Measurements from ENCODE around the gene C2orf42. TPM values are rescaled to one million over a fixed set of nuclear protein-coding genes. Genes with fewer than 3 reads are reported as not detected.

C2orf42 gene
- total RNA-seq, 1 experiment from 2014 or later, result 28.5 TPM

GRCh38 chr2:70201225-70201768 lies 10.5 kb upstream of the C2orf42 start:
- CTCF ChIA-PET, result interaction anchor here (0.6 kb wide), 1 partner anchor 950 kb away, joined by 3 read pairs; no protein-coding TSS in a partner anchor
- TF ChIP-seq, protein P1, sequence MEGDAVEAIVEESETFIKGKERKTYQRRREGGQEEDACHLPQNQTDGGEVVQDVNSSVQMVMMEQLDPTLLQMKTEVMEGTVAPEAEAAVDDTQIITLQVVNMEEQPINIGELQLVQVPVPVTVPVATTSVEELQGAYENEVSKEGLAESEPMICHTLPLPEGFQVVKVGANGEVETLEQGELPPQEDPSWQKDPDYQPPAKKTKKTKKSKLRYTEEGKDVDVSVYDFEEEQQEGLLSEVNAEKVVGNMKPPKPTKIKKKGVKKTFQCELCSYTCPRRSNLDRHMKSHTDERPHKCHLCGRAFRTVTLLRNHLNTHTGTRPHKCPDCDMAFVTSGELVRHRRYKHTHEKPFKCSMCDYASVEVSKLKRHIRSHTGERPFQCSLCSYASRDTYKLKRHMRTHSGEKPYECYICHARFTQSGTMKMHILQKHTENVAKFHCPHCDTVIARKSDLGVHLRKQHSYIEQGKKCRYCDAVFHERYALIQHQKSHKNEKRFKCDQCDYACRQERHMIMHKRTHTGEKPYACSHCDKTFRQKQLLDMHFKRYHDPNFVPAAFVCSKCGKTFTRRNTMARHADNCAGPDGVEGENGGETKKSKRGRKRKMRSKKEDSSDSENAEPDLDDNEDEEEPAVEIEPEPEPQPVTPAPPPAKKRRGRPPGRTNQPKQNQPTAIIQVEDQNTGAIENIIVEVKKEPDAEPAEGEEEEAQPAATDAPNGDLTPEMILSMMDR (IDR thresholded peaks at IDR 0.05; ENCODE audit: unreplicated experiment), result no peak
- intact Hi-C loops (cut with micrococcal nuclease), result no loop called here
- BruUV-seq (replicated peaks), result no TSS peak
- no peaks in the 10 kb centered on the region for H3K9me3 Mint-ChIP-seq (ENCODE audit: unreplicated experiment)
- H3K4me3 Mint-ChIP-seq (ENCODE audit: unreplicated experiment), result no peak overlapping the region
- H3K4me1 Mint-ChIP-seq (ENCODE audit: insufficient read depth, unreplicated experiment), result no peaks in the 10 kb centered on the region
- no peaks in the 10 kb centered on the region for H3K27me3 Mint-ChIP-seq (ENCODE audit: insufficient read depth, unreplicated experiment)
- DNase-seq (ENCODE audit: unreplicated experiment), result no peak
- no peak overlapping the region for H3K27ac Mint-ChIP-seq (ENCODE audit: low read depth, unreplicated experiment)
- POLR2A ChIA-PET, result interaction anchor here (0.7 to 2.4 kb wide), 4 partner anchors 10 to 83 kb away, joined by 3 to 10 read pairs (median 4); partner anchors contain the start of gene C2orf42
- no peaks in the 10 kb centered on the region for H3K36me3 Mint-ChIP-seq (ENCODE audit: insufficient read depth, unreplicated experiment)

- intact Hi-C loops (cut with micrococcal nuclease), result no loop called here
- BruUV-seq (replicated peaks), result no TSS peak
- DNase-seq (ENCODE audit: unreplicated experiment), result no peak
- H3K27ac Mint-ChIP-seq (ENCODE audit: low read depth, unreplicated experiment), result no peak overlapping the region
- H3K27me3 Mint-ChIP-seq (ENCODE audit: insufficient read depth, unreplicated experiment), result no peaks in the 10 kb centered on the region
- H3K4me3 Mint-ChIP-seq (ENCODE audit: unreplicated experiment), result no peak overlapping the region
- H3K4me1 Mint-ChIP-seq (ENCODE audit: insufficient read depth, unreplicated experiment), result no peaks in the 10 kb centered on the region
- ChIA-PET POLR2A (interaction anchor here (0.5 to 2.4 kb wide), 3 partner anchors 8 to 63 kb away, joined by 3 to 10 read pairs (median 3); partner anchors contain the start of gene C2orf42), CTCF (interaction anchor here (0.6 kb wide), 1 partner anchor 119 kb away, joined by 4 read pairs; no protein-coding TSS in a partner anchor)
- no peaks in the 10 kb centered on the region for H3K36me3 Mint-ChIP-seq (ENCODE audit: insufficient read depth, unreplicated experiment)
- H3K9me3 Mint-ChIP-seq (ENCODE audit: unreplicated experiment), result no peaks in the 10 kb centered on the region
- TF ChIP-seq, protein P1 (IDR thresholded peaks at IDR 0.05; ENCODE audit: unreplicated experiment), result no peak
These were observed 8.6 kb upstream of the C2orf42 start for GRCh38 chr2:70199320-70199864.

- DNase-seq (ENCODE audit: unreplicated experiment), result no peak
- H3K4me3 Mint-ChIP-seq (ENCODE audit: unreplicated experiment), result no peak overlapping the region
- no peaks in the 10 kb centered on the region for H3K9me3 Mint-ChIP-seq (ENCODE audit: unreplicated experiment)
- no peaks in the 10 kb centered on the region for H3K27me3 Mint-ChIP-seq (ENCODE audit: insufficient read depth, unreplicated experiment)
- intact Hi-C loops (cut with micrococcal nuclease), result no loop called here
- ChIA-PET CTCF (interaction anchor here (0.8 kb wide), 1 partner anchor 56 kb away, joined by 5 read pairs; the partner anchor contains the start of gene TIA1), POLR2A (interaction anchor here (0.6 to 3.3 kb wide), 4 partner anchors 30 to 298 kb away, joined by 3 to 37 read pairs (median 3); partner anchors contain the start of gene PCBP1)
- H3K36me3 Mint-ChIP-seq (ENCODE audit: insufficient read depth, unreplicated experiment), result peaks cover 18% of the 10 kb centered on the region
- TF ChIP-seq, protein P1 (IDR thresholded peaks at IDR 0.05; ENCODE audit: unreplicated experiment), result no peak
- no TSS peak for BruUV-seq (replicated peaks)
- no peak overlapping the region for H3K27ac Mint-ChIP-seq (ENCODE audit: low read depth, unreplicated experiment)
- H3K4me1 Mint-ChIP-seq (ENCODE audit: insufficient read depth, unreplicated experiment), result peaks cover 5% of the 10 kb centered on the region
These were observed 1.7 kb upstream of the C2orf42 start for GRCh38 chr2:70192516-70192915.

- ChIA-PET CTCF (interaction anchor here (0.6 to 1.2 kb wide), 4 partner anchors 9 to 965 kb away, joined by 3 to 4 read pairs (median 4); no protein-coding TSS in a partner anchor), POLR2A (interaction anchor here (0.5 to 3.8 kb wide), 35 partner anchors 10 to 894 kb away, joined by 3 to 51 read pairs (median 5); partner anchors contain the start of genes MXD1, PCBP1, PCYOX1 and SNRNP27)
- no peak for DNase-seq (ENCODE audit: unreplicated experiment)
- intact Hi-C loops (cut with micrococcal nuclease), result no loop called here
- H3K9me3 Mint-ChIP-seq (ENCODE audit: unreplicated experiment), result no peaks in the 10 kb centered on the region
- TF ChIP-seq, protein P1 (IDR thresholded peaks at IDR 0.05; ENCODE audit: unreplicated experiment), result no peak
- H3K4me1 Mint-ChIP-seq (ENCODE audit: insufficient read depth, unreplicated experiment), result peaks cover 5% of the 10 kb centered on the region
- H3K4me3 Mint-ChIP-seq (ENCODE audit: unreplicated experiment), result peak overlapping the region; percentile 80
- peaks cover 18% of the 10 kb centered on the region for H3K36me3 Mint-ChIP-seq (ENCODE audit: insufficient read depth, unreplicated experiment)
- peak overlapping the region; percentile 97 for H3K27ac Mint-ChIP-seq (ENCODE audit: low read depth, unreplicated experiment)
- H3K27me3 Mint-ChIP-seq (ENCODE audit: insufficient read depth, unreplicated experiment), result no peaks in the 10 kb centered on the region
- TSS peak; percentile 93 for BruUV-seq (replicated peaks)
These were observed 471 bp upstream of the C2orf42 start for GRCh38 chr2:70191244-70191735.
